ENCODE results near the gene CD36. TPM values are rescaled to one million over a fixed set of nuclear protein-coding genes. Genes with fewer than 3 reads are reported as not detected.
A peak's percentile ranks its signal among the peaks of the same experiment; 100 is the strongest.

Gene CD36
- total and polyA plus RNA-seq, 10 of the 15 experiments (the other 5 are each of a cell fraction or from before 2014, with no cell fraction given), result 0.20 to 283 (median 172) TPM

GRCh38 chr7:80635998-80636397 is 2.4 kb upstream of the CD36 start (continued):
- TF ChIP-seq ZNF592 (IDR thresholded peaks at IDR 0.05), result no peak

- SMC1A ChIA-PET (ENCODE audit: uncharacterized antibody, unreplicated experiment), result no interaction called here
Measured at GRCh38 chr7:80636709-80637108, 1.7 kb upstream of the CD36 start.

More at GRCh38 chr7:80636709-80637108, 1.7 kb upstream of the CD36 start:
- WGBS (ENCODE audit: insufficient coverage, insufficient replicate concordance, low lambda C conversion rate, missing lambda C conversion rate), result 87% methylated on average over 1 of the region's 1 CpG
- in situ Hi-C loops (cut with MboI) (no loop called here), intact Hi-C loops (cut with micrococcal nuclease; ENCODE audit: unreplicated experiment) (no loop called here)
- Histone ChIP-seq H3K9ac (ENCODE audit: control insufficient read depth, insufficient read depth, low read length) (no peak overlapping the region), H3K4me2 (ENCODE audit: control insufficient read depth, insufficient read depth) (no peak overlapping the region), H4K20me1 (ENCODE audit: control insufficient read depth, insufficient read depth) (no peaks in the 10 kb centered on the region), H2AFZ (ENCODE audit: control insufficient read depth, low read depth, low read length) (no peak overlapping the region), H3K79me2 (ENCODE audit: control insufficient read depth, insufficient read depth, low read length) (no peaks in the 10 kb centered on the region), H3K4me1 (ENCODE audit: control insufficient read depth, insufficient read depth, low read length) (peaks cover 3% of the 10 kb centered on the region; the same call in 1 of the 2 replicates), H3K36me3 (ENCODE audit: control insufficient read depth in 2 of 2, insufficient read depth in 2 of 2, low read length in 1 of 2) (no peaks in the 10 kb centered on the region), H3K9me3 (replicated peaks; ENCODE audit: control insufficient read depth, insufficient read depth, low read length) (no peaks in the 10 kb centered on the region; the same call in 2 of the 3 replicates), H3K27ac (ENCODE audit: control insufficient read depth, insufficient read depth) (no peak overlapping the region), H3K4me3 (no peak overlapping the region), H3K27me3 (replicated peaks in 1 of 2; ENCODE audit: control insufficient read depth in 2 of 2, insufficient read depth in 2 of 2, low read length in 1 of 2) (no peaks in the 10 kb centered on the region)
- TF ChIP-seq USF2 (IDR thresholded peaks at IDR 0.05; ENCODE audit: borderline replicate concordance, low read depth, low read length), result no peak
- peak; percentile 32; the same call in 1 of the 2 replicates for TF ChIP-seq JUNB (IDR thresholded peaks at IDR 0.05)
- ATAC-seq (no peak), DNase-seq (ENCODE audit: low read depth, low spot score) (no peak), FAIRE-seq (no peak)
- ChIA-PET RAD21 (ENCODE audit: unreplicated experiment) (no interaction called here), CTCF (interaction anchor here (1.6 kb wide), 1 partner anchor 834 kb away, joined by 3 read pairs; no protein-coding TSS in a partner anchor), POLR2A (no interaction called here)
- no TSS peak for BruUV-seq (replicated peaks)
